GM12878 (cell line): ENCODE measurements around the gene SEC62. TPM values are rescaled to one million over a fixed set of nuclear protein-coding genes. Genes with fewer than 3 reads are reported as not detected.

ENCODE experiments used
- ATF7 ChIP-seq: fragments of 450-650 bp; IDR thresholded peaks from 2 replicates; pipeline ENCODE4 v1.6.1; 2016; ENCODE audit warnings: low read depth, mild to moderate bottlenecking
- BACH1 ChIP-seq: fragments of 450-650 bp; IDR thresholded peaks from 2 replicates; pipeline ENCODE4 v1.6.1; 2017; ENCODE audit warnings: mild to moderate bottlenecking, borderline replicate concordance
- BCL11A ChIP-seq: IDR thresholded peaks from 2 replicates; pipeline ENCODE4 v1.6.1; 2011; ENCODE audit warnings: low read depth, low read length
- BMI1 ChIP-seq: fragments of 450-650 bp; IDR thresholded peaks from 2 replicates; pipeline ENCODE4 v1.6.1; 2016; ENCODE audit warnings: mild to moderate bottlenecking, moderate library complexity, borderline replicate concordance
- CBFB ChIP-seq: IDR thresholded peaks from 2 replicates; pipeline ENCODE4 v1.6.1; 2016; ENCODE audit warnings: antibody characterized with exemption, low read depth
- CREM ChIP-seq: IDR thresholded peaks from 2 replicates; pipeline ENCODE4 v1.6.1; 2014; ENCODE audit warnings: antibody characterized with exemption, low read depth
- EED ChIP-seq: sonication (generic); IDR thresholded peaks from 2 replicates; pipeline ENCODE4 v1.6.1; 2016; ENCODE audit warnings: antibody characterized with exemption, low read depth
- ETV6 ChIP-seq, 2 experiments: fragments of 450-650 bp in 1 of 2; IDR thresholded peaks in 1 of 2; conservative IDR thresholded peaks in 1 of 2; 2 replicates each; pipeline ENCODE4 v1.6.1; 2014; ENCODE audit warnings: antibody characterized with exemption in 1 of 2, borderline replicate concordance in 1 of 2, low read depth in 1 of 2, mild to moderate bottlenecking in 1 of 2, moderate library complexity in 1 of 2
- EZH2 ChIP-seq: IDR thresholded peaks from 2 replicates; pipeline ENCODE4 v1.6.1; 2012; ENCODE audit warnings: low read depth, mild to moderate bottlenecking, control low read depth, inconsistent platforms, low read length, borderline replicate concordance; ENCODE audit not compliant: control insufficient read depth
- FOXK2 ChIP-seq: fragments of 450-650 bp; IDR thresholded peaks from 2 replicates; pipeline ENCODE4 v1.6.1; 2017; ENCODE audit warnings: mild to moderate bottlenecking, moderate library complexity
- GABPA ChIP-seq: IDR thresholded peaks from 2 replicates; pipeline ENCODE4 v1.6.1; 2014; ENCODE audit warnings: antibody characterized with exemption, low read depth, mild to moderate bottlenecking, inconsistent platforms
- HCFC1 ChIP-seq: fragments of 150-350 bp; IDR thresholded peaks from 2 replicates; pipeline ENCODE4 v1.6.1; 2014; ENCODE audit warnings: low read length
- HDAC6 ChIP-seq: fragments of 200-600 bp; sonication (generic); IDR thresholded peaks from one replicate; pipeline ENCODE4 v1.8.0; 2017; ENCODE audit warnings: antibody characterized with exemption; ENCODE audit not compliant: unreplicated experiment
- IRF4 ChIP-seq: IDR thresholded peaks from 2 replicates; pipeline ENCODE4 v1.6.1; 2011; ENCODE audit warnings: low read depth, low read length
- KDM1A ChIP-seq: fragments of 200-600 bp; sonication (generic); IDR thresholded peaks from 2 replicates; pipeline ENCODE4 v1.6.1; 2016; ENCODE audit warnings: borderline replicate concordance
- PAX5 ChIP-seq: IDR thresholded peaks from 2 replicates; pipeline ENCODE4 v1.6.1; 2011; ENCODE audit warnings: low read depth, low read length, borderline replicate concordance
- PAX8 ChIP-seq: fragments of 450-650 bp; IDR thresholded peaks from 2 replicates; pipeline ENCODE4 v1.6.1; 2017; ENCODE audit warnings: mild to moderate bottlenecking, moderate library complexity
- RAD51 ChIP-seq: fragments of 450-650 bp; IDR thresholded peaks from 2 replicates; pipeline ENCODE4 v1.6.1; 2016; ENCODE audit warnings: moderate library complexity, mild to moderate bottlenecking, inconsistent platforms
- RCOR1 ChIP-seq: conservative IDR thresholded peaks from 2 replicates; pipeline ENCODE4 v1.6.1; 2012; ENCODE audit warnings: low read depth, low read length, improper control_type of control experiment
- SMARCA5 ChIP-seq: fragments of 450-650 bp; IDR thresholded peaks from 2 replicates; pipeline ENCODE4 v1.6.1; 2017; ENCODE audit warnings: mild to moderate bottlenecking
- SPI1 ChIP-seq: IDR thresholded peaks from 2 replicates; pipeline ENCODE4 v1.6.1; 2011; ENCODE audit warnings: low read depth, mild to moderate bottlenecking, low read length, moderate library complexity, borderline replicate concordance; ENCODE audit not compliant: insufficient read depth
- STAT3 ChIP-seq: IDR thresholded peaks from 2 replicates; pipeline ENCODE4 v1.6.1; 2011; ENCODE audit warnings: low read depth, low read length, improper control_type of control experiment
- TCF3 ChIP-seq: IDR thresholded peaks from 2 replicates; pipeline ENCODE4 v1.6.1; 2012; ENCODE audit warnings: low read depth, mild to moderate bottlenecking, low read length, borderline replicate concordance; ENCODE audit not compliant: insufficient read depth
- TCF7 ChIP-seq: IDR thresholded peaks from 2 replicates; pipeline ENCODE4 v1.6.1; 2014; ENCODE audit warnings: antibody characterized with exemption, borderline replicate concordance
- ZNF622 ChIP-seq: fragments of 450-650 bp; IDR thresholded peaks from 2 replicates; pipeline ENCODE4 v1.6.1; 2017; ENCODE audit warnings: mild to moderate bottlenecking, inconsistent platforms
- polyA plus RNA-seq, 11 experiments: library from polyadenylated mRNA; depleted of rRNA in 4 of 11; unstranded in 6 of 11; stranded (reverse) in 5 of 11; fragments of >200 nt; fragmentation: Nextera tagmentation in 4 of 11; fragmentation: Illumina TruSeq in 1 of 11; extraction: Ambion mirVana in 4 of 11; extraction: Trizol in 1 of 11; gene quantifications; 1 replicate in 1 of 11; 2 replicates in 10 of 11; pipeline versions ENCODE4 v1.2.1 to v1.2.3, GENCODE V29; 2011 to 2016; ENCODE audit warnings: inconsistent platforms in 2 of 11, missing spikeins in 2 of 11, low read depth in 1 of 11
- total RNA-seq, 4 experiments: library from RNA; depleted of rRNA in 3 of 4; stranded (reverse); fragments of >200 nt in 3 of 4; fragmentation: Illumina TruSeq in 1 of 4; extraction: Trizol in 1 of 4; gene quantifications; 2 replicates each; pipeline versions ENCODE4 v1.2.1 to v1.2.3, GENCODE V29; 2013 to 2021
- TF ChIP-seq, protein P1 (sequence below): fragments of 450-650 bp; IDR thresholded peaks from 2 replicates; pipeline ENCODE4 v1.6.1; 2017; ENCODE audit warnings: mild to moderate bottlenecking, moderate library complexity
- TF ChIP-seq, protein P2 (sequence below): IDR thresholded peaks from 2 replicates; pipeline ENCODE4 v1.6.1; 2011; ENCODE audit warnings: mild to moderate bottlenecking, low read depth, low read length, moderate library complexity; ENCODE audit not compliant: insufficient replicate concordance
- TF ChIP-seq, protein P3 (sequence below): fragments of 450-650 bp; IDR thresholded peaks from 2 replicates; pipeline ENCODE4 v1.6.1; 2014; ENCODE audit warnings: mild to moderate bottlenecking

Gene SEC62
- total and polyA plus RNA-seq, 10 of the 15 experiments (the other 5 are each of a cell fraction or from before 2014, with no cell fraction given) = 25.6 to 270 (median 94.8) TPM

DNA sequence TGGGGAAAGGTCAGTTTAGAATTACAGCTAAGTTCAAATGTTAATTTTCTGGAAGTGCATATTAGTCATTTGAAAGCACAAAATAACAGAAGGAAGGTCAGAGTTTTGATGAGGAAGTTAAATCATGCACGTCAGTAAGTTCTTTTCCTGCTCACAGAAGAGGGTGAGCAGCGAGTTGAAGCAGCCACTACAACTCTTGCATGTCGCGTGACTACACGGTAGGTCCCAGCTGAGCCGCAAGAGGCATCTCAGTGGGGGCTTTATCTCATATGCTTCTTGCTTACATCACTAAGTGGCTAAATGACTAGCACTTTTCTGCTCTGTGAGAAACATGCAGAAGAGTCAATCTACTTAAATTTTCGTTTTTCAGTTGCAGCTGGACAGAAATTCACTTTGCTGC lies 21.3 kb upstream of the SEC62 start (continued):
- TF ChIP-seq, protein P1, sequence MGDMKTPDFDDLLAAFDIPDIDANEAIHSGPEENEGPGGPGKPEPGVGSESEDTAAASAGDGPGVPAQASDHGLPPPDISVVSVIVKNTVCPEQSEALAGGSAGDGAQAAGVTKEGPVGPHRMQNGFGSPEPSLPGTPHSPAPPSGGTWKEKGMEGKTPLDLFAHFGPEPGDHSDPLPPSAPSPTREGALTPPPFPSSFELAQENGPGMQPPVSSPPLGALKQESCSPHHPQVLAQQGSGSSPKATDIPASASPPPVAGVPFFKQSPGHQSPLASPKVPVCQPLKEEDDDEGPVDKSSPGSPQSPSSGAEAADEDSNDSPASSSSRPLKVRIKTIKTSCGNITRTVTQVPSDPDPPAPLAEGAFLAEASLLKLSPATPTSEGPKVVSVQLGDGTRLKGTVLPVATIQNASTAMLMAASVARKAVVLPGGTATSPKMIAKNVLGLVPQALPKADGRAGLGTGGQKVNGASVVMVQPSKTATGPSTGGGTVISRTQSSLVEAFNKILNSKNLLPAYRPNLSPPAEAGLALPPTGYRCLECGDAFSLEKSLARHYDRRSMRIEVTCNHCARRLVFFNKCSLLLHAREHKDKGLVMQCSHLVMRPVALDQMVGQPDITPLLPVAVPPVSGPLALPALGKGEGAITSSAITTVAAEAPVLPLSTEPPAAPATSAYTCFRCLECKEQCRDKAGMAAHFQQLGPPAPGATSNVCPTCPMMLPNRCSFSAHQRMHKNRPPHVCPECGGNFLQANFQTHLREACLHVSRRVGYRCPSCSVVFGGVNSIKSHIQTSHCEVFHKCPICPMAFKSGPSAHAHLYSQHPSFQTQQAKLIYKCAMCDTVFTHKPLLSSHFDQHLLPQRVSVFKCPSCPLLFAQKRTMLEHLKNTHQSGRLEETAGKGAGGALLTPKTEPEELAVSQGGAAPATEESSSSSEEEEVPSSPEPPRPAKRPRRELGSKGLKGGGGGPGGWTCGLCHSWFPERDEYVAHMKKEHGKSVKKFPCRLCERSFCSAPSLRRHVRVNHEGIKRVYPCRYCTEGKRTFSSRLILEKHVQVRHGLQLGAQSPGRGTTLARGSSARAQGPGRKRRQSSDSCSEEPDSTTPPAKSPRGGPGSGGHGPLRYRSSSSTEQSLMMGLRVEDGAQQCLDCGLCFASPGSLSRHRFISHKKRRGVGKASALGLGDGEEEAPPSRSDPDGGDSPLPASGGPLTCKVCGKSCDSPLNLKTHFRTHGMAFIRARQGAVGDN = peak; percentile 67; the same call in 1 of the 2 replicates
- TF ChIP-seq BMI1 = peak; percentile 46; the same call in 1 of the 2 replicates
- TF ChIP-seq CREM = peak; percentile 98
- TF ChIP-seq KDM1A = no peak
- no peak for TF ChIP-seq ZNF622
- peak; percentile 95 for TF ChIP-seq PAX5
- no peak for TF ChIP-seq SMARCA5
- TF ChIP-seq ETV6 (conservative IDR thresholded peaks at IDR 0.05 in 1 of 2, IDR thresholded peaks at IDR 0.05 in 1 of 2; ENCODE audit: borderline replicate concordance in 1 of 2, low read depth in 1 of 2) = peak in 1 of 2 experiments; percentile 97; a peak in 2 of 4 replicates
- TF ChIP-seq, protein P2, sequence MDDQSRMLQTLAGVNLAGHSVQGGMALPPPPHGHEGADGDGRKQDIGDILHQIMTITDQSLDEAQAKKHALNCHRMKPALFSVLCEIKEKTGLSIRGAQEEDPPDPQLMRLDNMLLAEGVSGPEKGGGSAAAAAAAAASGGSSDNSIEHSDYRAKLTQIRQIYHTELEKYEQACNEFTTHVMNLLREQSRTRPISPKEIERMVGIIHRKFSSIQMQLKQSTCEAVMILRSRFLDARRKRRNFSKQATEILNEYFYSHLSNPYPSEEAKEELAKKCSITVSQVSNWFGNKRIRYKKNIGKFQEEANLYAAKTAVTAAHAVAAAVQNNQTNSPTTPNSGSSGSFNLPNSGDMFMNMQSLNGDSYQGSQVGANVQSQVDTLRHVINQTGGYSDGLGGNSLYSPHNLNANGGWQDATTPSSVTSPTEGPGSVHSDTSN = peak; percentile 32
- peak; percentile 98 for TF ChIP-seq BCL11A
- no peak for TF ChIP-seq PAX8
- 0 out of 2 replicates have a peak, but pooled peaks have one; percentile 11 for TF ChIP-seq SPI1
- TF ChIP-seq TCF3 = peak; percentile 97
- peak; percentile 77; the same call in 1 of the 2 replicates for TF ChIP-seq BACH1
- TF ChIP-seq, protein P3, sequence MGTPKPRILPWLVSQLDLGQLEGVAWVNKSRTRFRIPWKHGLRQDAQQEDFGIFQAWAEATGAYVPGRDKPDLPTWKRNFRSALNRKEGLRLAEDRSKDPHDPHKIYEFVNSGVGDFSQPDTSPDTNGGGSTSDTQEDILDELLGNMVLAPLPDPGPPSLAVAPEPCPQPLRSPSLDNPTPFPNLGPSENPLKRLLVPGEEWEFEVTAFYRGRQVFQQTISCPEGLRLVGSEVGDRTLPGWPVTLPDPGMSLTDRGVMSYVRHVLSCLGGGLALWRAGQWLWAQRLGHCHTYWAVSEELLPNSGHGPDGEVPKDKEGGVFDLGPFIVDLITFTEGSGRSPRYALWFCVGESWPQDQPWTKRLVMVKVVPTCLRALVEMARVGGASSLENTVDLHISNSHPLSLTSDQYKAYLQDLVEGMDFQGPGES = no peak
- peak; percentile 84 for TF ChIP-seq EED
- TF ChIP-seq EZH2 = no peak
- TF ChIP-seq ATF7 = peak; percentile 93
- peak; percentile 65 for TF ChIP-seq GABPA
- TF ChIP-seq CBFB = peak; percentile 84
- no peak for TF ChIP-seq HCFC1
- TF ChIP-seq RCOR1 = 0 out of 2 replicates have a peak, but pooled peaks have one; percentile 45
- peak; percentile 61; the same call in 1 of the 2 replicates for TF ChIP-seq TCF7
- peak; percentile 71 for TF ChIP-seq RAD51
- no peak for TF ChIP-seq HDAC6
- TF ChIP-seq FOXK2 = no peak
- peak; percentile 30; the same call in 1 of the 2 replicates for TF ChIP-seq STAT3
- peak; percentile 97 for TF ChIP-seq IRF4
